ENCODE results near the gene FYB2.

Gene FYB2

DNA sequence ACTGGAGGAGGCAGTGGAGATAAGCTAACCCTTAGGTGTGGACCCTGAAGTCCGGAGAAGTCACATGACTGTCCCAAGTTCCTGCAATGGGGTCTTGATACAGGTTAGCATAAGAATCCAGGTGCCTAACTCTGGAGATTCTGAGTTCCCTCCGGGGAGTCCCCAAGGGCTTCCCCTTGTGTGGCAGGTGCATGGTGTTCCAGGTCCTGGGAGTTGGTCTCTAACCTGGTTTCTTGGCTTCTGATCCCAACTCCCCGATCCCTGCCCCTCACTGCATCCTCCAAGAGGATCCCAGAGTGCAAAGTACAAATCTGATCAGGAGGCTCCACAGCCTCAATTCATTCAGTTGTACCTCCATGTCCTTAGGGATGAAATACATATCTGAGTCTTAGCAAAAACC, 26.1 kb upstream of the FYB2 start:
- DNase-seq (ENCODE audit: low read depth), result no peak

DNA sequence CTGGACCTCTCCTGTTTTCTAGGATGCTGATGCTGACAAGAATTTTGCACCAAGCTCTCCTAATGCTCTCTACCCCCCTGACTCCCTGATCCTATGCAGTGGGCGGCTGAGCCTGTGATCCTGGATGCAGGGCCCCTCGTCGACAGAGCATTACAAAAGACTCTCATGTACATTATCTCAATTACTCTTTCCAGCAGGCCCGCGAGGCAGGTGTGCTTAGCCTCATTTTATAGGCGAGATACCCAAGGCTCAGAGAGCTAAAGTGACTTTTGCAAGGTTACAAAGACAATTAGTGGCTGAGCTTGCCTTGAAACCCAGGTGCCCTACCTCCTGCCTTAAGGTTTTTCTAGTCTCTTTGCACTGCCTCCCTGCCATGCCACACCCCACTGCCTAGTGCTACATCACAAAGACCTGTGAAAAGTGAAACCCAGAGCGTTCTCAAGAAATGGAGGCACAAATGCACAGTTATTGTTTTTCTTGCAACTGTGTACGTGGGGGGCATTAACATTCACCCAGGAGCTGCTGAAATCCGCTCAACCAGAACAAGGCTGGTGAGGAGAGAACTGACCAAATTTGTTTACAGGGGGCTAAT, 25.4 kb upstream of the FYB2 start:
- DNase-seq (ENCODE audit: low read depth), result no peak
- TF ChIP-seq, protein P1, sequence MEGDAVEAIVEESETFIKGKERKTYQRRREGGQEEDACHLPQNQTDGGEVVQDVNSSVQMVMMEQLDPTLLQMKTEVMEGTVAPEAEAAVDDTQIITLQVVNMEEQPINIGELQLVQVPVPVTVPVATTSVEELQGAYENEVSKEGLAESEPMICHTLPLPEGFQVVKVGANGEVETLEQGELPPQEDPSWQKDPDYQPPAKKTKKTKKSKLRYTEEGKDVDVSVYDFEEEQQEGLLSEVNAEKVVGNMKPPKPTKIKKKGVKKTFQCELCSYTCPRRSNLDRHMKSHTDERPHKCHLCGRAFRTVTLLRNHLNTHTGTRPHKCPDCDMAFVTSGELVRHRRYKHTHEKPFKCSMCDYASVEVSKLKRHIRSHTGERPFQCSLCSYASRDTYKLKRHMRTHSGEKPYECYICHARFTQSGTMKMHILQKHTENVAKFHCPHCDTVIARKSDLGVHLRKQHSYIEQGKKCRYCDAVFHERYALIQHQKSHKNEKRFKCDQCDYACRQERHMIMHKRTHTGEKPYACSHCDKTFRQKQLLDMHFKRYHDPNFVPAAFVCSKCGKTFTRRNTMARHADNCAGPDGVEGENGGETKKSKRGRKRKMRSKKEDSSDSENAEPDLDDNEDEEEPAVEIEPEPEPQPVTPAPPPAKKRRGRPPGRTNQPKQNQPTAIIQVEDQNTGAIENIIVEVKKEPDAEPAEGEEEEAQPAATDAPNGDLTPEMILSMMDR (conservative IDR thresholded peaks at IDR 0.05; ENCODE audit: low read depth, low read length), result no peak
- no peak overlapping the region for H3K4me3 ChIP-seq (ENCODE audit: low read depth, low read length)

More for the DNA sequence above, 26.1 kb upstream of the FYB2 start:
- TF ChIP-seq, protein P1 (conservative IDR thresholded peaks at IDR 0.05; ENCODE audit: low read depth, low read length), result no peak
- no peak overlapping the region for H3K4me3 ChIP-seq (ENCODE audit: low read depth, low read length)

GRCh38 chr1:56843544-56843943, 24.3 kb upstream of the FYB2 start:
- no peak for DNase-seq (ENCODE audit: low read depth)
- H3K4me3 ChIP-seq (ENCODE audit: low read depth, low read length), result no peak overlapping the region
- TF ChIP-seq, protein P1 (conservative IDR thresholded peaks at IDR 0.05; ENCODE audit: low read depth, low read length), result no peak

DNA sequence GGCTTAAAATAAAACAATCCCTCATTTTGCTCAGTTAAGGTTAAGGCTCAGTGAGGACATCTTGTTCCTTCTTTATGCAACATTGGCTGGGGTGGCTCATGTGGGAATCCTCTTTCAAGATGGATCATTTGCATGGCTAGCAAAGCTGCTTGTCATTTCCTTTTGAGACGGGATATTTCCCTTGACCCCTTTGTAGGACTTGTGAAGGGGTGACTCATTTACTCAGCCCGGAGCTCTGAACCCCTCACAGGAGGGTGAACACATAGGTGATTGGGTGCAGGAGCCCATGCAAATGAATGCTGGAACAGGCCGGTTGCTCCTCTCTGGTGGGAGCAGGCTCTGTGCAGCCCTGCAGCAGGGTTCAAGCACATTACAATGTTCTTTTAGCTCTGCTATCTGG, 19.6 kb upstream of the FYB2 start:
- TF ChIP-seq, protein P1 (conservative IDR thresholded peaks at IDR 0.05; ENCODE audit: low read depth, low read length), result no peak
- no peak overlapping the region for H3K4me3 ChIP-seq (ENCODE audit: low read depth, low read length)
- DNase-seq (ENCODE audit: low read depth), result peak; percentile 67

DNA sequence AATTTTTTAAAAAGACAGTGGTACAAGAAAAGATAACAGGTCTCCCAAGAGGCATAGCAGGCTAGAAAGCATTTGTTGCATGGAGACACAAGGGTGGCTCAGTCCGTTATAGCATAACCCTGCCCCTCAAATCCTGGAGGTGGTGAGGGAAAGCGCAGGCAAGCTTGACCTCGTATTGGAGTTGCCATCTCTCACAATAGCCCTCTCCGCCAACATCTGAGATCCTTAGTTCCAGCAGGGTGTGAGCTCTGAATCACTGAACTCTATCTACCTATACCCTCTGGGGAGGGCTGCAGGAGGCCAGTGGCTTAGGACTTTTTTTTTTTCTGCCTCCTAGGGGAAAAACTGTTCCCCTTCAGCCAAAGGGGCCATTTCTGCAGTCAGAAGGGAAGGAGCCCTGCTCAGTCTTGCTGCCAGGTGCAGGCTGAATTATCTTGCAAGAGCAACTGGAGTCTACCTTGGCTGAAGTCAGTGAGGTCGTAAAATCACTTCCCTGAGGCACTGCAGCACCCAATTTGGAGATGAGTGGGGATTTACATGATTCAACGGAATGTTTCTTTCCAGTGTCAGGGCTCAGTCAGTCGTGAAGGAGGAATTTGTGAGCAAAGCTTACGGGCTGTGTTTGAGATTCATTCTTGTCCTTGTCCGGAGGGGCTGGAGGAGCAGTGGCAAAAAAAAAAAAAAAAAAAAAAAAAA, 18.2 kb upstream of the FYB2 start:
- TF ChIP-seq, protein P1 (conservative IDR thresholded peaks at IDR 0.05; ENCODE audit: low read depth, low read length), result no peak
- no peak for DNase-seq (ENCODE audit: low read depth)
- no peak overlapping the region for H3K4me3 ChIP-seq (ENCODE audit: low read depth, low read length)

DNA sequence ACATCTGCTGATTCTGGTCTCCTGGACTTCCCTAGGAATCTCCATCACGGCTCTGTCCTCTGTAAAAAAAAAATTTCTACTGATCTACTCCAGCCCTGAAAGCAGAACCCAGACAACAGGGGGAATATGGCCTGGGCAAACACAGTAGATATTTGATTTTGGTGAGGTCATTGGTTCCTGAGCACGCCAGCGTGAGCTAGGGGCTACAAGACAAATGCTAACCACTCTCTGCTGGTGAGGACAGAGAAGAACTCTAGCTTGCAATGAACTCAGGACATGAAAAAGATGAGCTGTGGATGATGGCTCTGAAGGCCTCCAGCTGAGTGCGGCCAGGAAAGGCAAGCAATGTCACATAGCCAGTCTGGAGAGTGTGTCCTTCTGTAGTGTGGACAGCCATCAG, 17.2 kb upstream of the FYB2 start:
- no peak overlapping the region for H3K4me3 ChIP-seq (ENCODE audit: low read depth, low read length)
- no peak for DNase-seq (ENCODE audit: low read depth)
- TF ChIP-seq, protein P1 (conservative IDR thresholded peaks at IDR 0.05; ENCODE audit: low read depth, low read length), result no peak

- H3K4me3 ChIP-seq (ENCODE audit: low read depth, low read length), result no peak overlapping the region
- TF ChIP-seq, protein P1 (conservative IDR thresholded peaks at IDR 0.05; ENCODE audit: low read depth, low read length), result no peak
- no peak for DNase-seq (ENCODE audit: low read depth)
Measured at GRCh38 chr1:56835657-56836056, 16.5 kb upstream of the FYB2 start.
